Measurements from ENCODE around the gene ATE1.
"Not testable (repeated sequence)": the region's sequence is repeated elsewhere in the genome, so short reads cannot be mapped to it uniquely, and the experiment has no call there.

The ATE1 gene

DNA sequence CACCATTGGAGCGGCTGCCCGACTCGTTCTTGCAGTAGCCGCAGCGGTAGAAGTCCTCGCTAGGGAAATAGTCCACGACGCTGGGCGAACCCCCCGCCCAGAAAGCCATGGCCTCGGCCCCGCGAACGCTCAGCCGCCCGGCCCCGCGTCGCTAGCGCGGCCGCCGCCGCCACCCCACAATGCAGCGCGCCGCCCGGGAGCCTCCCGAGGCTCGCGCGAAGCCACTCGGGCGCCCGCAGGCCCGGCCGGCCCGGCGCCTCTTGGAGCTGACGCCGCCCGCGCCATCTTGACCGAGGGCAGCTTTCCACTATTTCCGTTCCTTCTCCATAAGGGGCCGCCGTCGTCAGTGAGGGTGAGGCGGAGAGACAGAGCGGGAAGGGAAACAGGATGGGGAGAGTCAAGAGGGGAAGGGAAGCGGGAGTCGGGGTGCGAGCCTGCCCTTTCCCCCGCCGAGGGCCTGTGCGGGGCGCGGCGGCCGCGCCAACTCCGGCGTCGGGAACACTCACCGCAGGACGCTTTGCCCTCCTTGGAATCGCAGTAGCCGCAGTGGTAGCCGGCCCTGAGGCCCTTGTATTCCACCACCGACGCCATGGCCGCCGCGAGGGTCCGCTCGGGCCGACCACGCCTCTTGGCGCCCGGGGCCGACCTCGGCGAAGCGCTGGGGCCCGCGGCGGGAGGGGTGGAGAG lies at the start of gene ATE1:
TSS of gene ATE1 (minus strand) at position 191 of the 687 bp plus-strand sequence. CDS start at position 109, 82 bp downstream.
- peak; percentile 94 for DNase-seq (ENCODE audit: low spot score)

DNA sequence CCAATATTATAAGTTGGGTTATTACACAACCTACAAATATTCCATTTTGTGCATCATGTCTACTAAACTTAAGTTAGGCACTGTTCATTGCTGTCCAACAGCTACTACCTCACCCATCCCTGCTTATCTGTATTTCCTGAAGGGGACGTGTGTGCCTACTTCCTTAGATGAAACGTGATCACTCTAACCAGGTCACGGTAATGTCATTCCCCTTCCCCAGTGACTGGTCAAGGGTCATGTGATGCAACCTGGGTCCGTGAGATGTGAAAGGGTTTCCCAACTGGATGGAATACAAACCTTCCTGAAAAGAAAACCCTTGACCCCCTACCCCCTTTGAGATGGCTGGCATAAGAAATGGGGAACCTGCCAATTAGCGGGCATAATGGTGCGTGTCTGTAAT lies 48.8 kb upstream of the ATE1 start:
- in situ Hi-C loops (cut with MboI; ENCODE audit: low sequenced_read_pairs, unreplicated experiment): no loop called here
- DNase-seq (ENCODE audit: low spot score): no peak
- TF ChIP-seq, protein P1, sequence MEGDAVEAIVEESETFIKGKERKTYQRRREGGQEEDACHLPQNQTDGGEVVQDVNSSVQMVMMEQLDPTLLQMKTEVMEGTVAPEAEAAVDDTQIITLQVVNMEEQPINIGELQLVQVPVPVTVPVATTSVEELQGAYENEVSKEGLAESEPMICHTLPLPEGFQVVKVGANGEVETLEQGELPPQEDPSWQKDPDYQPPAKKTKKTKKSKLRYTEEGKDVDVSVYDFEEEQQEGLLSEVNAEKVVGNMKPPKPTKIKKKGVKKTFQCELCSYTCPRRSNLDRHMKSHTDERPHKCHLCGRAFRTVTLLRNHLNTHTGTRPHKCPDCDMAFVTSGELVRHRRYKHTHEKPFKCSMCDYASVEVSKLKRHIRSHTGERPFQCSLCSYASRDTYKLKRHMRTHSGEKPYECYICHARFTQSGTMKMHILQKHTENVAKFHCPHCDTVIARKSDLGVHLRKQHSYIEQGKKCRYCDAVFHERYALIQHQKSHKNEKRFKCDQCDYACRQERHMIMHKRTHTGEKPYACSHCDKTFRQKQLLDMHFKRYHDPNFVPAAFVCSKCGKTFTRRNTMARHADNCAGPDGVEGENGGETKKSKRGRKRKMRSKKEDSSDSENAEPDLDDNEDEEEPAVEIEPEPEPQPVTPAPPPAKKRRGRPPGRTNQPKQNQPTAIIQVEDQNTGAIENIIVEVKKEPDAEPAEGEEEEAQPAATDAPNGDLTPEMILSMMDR (IDR thresholded peaks at IDR 0.05; ENCODE audit: borderline replicate concordance, control extremely low read depth, extremely low read depth, insufficient read depth, missing control alignments): no peak

More for the DNA sequence above, at the start of gene ATE1:
- in situ Hi-C loops (cut with MboI; ENCODE audit: low sequenced_read_pairs, unreplicated experiment): no loop called here
- TF ChIP-seq, protein P1 (IDR thresholded peaks at IDR 0.05; ENCODE audit: borderline replicate concordance, control extremely low read depth, extremely low read depth, insufficient read depth, missing control alignments): no peak

DNA sequence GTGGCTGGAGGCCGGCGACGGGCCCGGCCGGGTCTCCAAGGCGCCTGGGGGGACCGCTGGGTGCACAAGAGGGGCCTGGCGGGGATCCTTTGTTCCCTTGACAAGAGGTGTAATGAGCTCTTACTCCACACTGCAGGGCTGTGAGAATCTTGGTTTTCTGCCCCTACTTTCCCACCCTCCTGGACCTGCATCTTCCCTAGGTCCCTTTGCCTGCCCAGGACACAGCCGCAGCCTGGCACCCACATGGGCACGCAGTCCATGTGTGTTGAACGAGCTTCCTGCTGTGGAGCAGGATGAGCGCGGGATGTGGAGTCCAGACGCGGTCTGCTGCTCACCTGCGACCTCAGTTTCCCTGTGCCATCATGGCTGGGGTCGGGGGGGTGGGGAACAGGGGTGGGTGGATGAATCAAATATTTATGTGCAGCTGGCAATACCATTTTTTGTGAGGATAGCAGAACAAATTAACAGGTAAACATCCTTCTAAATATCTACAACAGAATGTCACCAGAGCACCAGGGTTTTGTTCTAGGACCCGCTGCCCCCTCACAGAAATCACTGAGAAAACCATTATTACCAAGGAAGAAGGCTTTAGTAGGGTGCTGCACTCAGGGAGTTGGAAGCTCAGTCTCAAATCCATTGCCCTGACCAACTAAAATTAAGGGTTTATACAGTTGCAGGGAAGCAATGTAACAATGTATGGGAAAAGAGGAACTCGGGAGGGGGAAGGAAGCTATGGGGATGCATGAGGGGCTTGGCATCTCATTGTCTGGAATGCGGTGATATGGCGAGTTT lies 47.7 kb upstream of the ATE1 start:
- TF ChIP-seq, protein P1 (IDR thresholded peaks at IDR 0.05; ENCODE audit: borderline replicate concordance, control extremely low read depth, extremely low read depth, insufficient read depth, missing control alignments): peak; percentile 95
- in situ Hi-C loops (cut with MboI; ENCODE audit: low sequenced_read_pairs, unreplicated experiment): no loop called here
- no peak for DNase-seq (ENCODE audit: low spot score)

DNA sequence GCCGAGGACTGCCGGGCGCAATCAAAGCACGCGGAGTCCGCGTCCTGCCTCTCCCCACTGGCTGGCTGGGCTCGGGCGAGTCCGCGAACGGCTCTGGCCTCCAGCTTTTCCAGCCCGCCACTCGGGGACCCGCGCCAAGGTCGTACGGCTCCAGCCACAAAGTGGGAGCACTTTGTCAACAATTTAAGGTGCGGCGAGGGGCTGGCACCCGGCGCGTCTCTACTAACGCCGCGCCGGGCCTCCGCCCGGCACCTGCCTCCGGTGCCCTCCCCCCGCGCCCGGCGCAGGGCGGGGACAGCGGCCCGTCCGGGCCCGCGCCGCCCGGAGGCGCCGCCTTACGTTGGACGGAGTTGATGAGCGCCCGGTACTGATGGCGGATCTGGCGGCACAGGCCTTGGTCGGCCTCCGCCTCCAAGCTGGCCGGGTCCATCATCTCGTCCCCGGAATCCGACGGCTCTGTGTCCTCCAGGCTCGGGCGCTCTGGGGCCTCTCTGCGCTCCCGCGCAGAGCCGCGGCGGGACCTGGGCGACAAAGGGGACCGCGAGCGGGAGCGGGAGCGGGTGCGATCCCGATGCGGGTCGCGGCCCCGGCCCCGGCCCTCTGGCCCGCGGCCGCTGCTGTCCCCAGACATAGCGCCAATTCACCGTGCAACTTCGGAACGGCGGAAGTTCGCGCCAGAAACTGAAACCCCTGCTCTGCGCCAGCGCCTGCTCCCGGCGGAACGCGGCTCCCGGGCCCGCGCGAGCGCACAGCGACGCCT lies 46.9 kb upstream of the ATE1 start, which contains the start of gene NSMCE4A:
TSS of gene NSMCE4A (minus strand) at position 683 of the 760 bp plus-strand sequence. CDS start at position 631, 52 bp downstream.
- DNase-seq (ENCODE audit: low spot score): peak; percentile 92
- TF ChIP-seq, protein P1 (IDR thresholded peaks at IDR 0.05; ENCODE audit: borderline replicate concordance, control extremely low read depth, extremely low read depth, insufficient read depth, missing control alignments): no peak
- in situ Hi-C loops (cut with MboI; ENCODE audit: low sequenced_read_pairs, unreplicated experiment): no loop called here

DNA sequence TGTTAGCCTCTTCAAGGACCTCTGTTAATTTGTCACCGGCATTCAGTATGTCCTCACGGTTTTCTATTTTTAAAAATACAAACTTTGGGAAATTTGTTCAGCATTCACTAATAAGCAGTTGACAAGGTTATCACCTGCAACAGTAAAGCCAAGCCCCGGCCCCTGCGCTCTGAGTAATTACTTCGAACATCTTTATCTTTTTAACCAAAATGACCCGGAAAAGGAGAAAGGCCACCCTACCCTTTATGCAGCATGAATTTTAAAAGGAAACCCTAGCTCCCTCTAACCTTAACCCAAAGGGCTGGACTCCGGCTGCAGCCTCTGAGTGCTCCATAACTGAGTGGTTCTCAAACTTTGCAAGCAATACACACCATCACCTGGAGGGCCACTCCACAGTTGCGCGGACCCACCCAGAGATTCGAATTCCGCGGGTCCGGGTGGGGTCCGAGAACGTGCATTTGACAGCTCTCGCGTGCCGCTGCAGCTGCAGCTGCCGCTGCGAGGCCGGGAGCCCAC lies 46.2 kb upstream of the ATE1 start:
- in situ Hi-C loops (cut with MboI; ENCODE audit: low sequenced_read_pairs, unreplicated experiment): no loop called here
- no peak for DNase-seq (ENCODE audit: low spot score)
- TF ChIP-seq, protein P1 (IDR thresholded peaks at IDR 0.05; ENCODE audit: borderline replicate concordance, control extremely low read depth, extremely low read depth, insufficient read depth, missing control alignments): no peak

DNA sequence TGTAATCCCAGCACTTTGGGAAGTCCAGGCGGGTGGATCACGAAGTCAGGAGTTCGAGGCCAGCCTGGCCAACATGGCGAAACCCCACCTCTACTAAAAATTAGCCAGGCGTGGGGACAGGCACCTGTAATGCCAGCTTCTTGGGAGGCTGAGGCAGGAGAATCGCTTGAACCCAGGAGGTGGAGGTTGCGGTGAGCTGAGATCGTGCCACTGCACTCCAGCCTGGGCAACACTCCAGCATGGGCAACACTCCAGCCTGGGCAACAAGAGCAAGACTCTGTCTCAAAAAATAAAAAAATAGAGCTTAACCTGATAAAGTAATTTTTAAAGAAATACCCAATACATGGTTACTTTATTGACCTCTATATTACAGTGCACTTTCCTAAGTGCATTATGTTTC lies 41.3 kb upstream of the ATE1 start:
- DNase-seq (ENCODE audit: low spot score); in situ Hi-C loops (cut with MboI; ENCODE audit: low sequenced_read_pairs, unreplicated experiment): not testable (repeated sequence)

All from GM13976 (cell line).